ENCODE measurements around the gene CCDC141.

Gene CCDC141

GRCh38 chr2:178895872-178896271, 154.1 kb downstream of the CCDC141 start:
- no peak for DNase-seq (ENCODE audit: low spot score)
- Histone ChIP-seq H3K27ac (no peak overlapping the region), H3K4me3 (no peak overlapping the region)
- no peak for TF ChIP-seq CTCF (IDR thresholded peaks at IDR 0.05)

DNA sequence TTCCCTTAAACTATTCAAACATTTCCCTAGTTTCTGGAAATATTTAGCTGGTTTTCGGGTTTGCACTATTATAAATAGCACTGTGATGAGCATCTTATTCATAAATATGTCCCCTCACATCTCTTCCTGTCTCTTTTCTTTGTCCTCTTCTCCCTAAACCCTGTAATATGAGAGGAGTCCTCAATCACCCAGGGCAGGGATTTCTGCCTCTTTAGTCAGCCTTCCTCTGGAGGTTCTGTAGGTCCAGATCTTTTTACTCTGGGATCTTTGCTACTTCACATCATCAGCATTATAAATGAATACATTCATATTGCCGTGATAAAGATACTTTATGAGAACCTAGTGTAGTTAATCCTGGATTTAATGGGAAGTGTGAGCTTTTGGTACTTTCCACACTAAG, 154.8 kb downstream of the CCDC141 start:
- no peak overlapping the region for H3K4me3 ChIP-seq
- TF ChIP-seq CTCF (IDR thresholded peaks at IDR 0.05): no peak
- peak overlapping the region; percentile 34 to 43 for H3K27ac ChIP-seq
- no peak for DNase-seq (ENCODE audit: low spot score)

- TF ChIP-seq CTCF (IDR thresholded peaks at IDR 0.05): no peak
- H3K27ac ChIP-seq: no peak overlapping the region
- DNase-seq (ENCODE audit: low spot score): no peak
Observed at GRCh38 chr2:178892751-178893625, 156.9 kb downstream of the CCDC141 start.

DNA sequence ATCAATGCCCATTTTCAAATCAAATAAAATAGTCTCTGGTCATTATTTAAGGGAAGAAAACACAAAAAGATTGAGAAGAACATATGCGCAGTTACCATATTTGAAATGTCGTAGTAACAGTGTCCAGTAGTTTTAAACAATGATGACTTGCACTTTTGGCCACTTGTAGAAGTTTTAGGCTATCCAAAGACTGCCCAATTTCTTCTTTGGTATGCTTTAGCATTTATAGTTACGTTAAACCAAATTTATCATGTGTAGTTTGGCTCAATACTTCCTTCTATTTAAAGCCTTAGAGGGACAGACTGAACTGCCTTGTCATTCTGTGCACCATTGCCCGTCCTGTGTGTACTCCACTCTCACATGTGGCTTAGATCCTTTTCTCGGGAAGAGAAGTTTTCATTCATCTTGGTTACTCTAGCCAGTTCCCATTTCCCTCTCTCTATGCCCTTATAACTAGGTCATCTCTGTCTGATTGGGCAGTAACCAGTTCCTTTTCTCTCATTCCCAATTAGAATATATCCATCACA, 157.9 kb downstream of the CCDC141 start:
- TF ChIP-seq CTCF (IDR thresholded peaks at IDR 0.05): no peak
- Histone ChIP-seq H3K27ac (peak overlapping the region; percentile 38 to 43), H3K4me3 (no peak overlapping the region)
- no peak for DNase-seq (ENCODE audit: low spot score)

More at GRCh38 chr2:178892751-178893625, 156.9 kb downstream of the CCDC141 start:
- H3K4me3 ChIP-seq: no peak overlapping the region

GRCh38 chr2:178891265-178891958, 158.5 kb downstream of the CCDC141 start:
- peak; percentile 75 for DNase-seq (ENCODE audit: low spot score)
- peak overlapping the region; percentile 38 to 43 for H3K27ac ChIP-seq
- H3K4me3 ChIP-seq: no peak overlapping the region
- TF ChIP-seq CTCF (IDR thresholded peaks at IDR 0.05): peak; percentile 58

DNA sequence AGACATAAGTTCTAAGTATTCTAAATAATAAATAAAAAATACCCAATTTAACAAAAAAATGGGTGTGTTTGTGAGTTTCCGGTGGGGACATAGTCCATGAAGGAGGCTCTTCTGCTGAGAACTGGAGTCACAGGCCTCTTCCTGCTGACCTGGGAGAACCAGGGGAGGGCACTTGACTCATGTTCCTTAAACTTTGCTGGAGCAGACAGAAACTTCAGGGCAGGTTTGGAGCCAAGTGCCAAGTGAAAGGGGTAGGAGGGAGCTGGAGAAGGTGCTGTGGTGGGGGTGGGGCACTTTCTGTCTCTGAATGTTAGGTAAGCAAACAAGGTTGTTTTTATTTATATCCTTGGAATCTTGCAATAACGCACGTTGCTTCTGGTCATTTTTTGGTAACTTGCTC, 163.9 kb downstream of the CCDC141 start:
- no peak for TF ChIP-seq CTCF (IDR thresholded peaks at IDR 0.05)
- no peak for DNase-seq (ENCODE audit: low spot score)

More for the DNA sequence above, 163.9 kb downstream of the CCDC141 start:
- Histone ChIP-seq H3K4me3 (no peak overlapping the region), H3K27ac (no peak overlapping the region)
